Measurements from ENCODE around the gene AKNA.

DNA sequence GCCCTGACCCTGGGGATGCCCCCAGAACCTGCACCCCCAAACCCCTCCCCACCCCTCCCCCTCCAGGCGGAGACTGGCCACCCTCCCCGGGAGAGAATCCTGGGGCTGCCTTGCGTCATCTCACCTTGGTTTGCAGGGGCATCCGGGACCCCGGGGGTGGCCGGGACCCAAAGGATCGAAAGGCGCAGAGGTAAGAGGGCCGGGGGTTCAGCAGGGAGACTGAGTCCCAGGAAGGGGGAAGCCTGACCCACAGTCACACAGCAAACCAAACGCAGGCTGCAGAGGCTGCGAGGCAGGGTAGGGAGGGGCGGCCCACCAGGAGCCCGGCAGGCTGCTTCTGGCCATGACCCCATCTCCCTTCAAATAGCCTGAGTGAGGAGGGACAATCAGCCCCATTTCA is 98.7 kb downstream of the AKNA start:
- TF ChIP-seq, protein P1, sequence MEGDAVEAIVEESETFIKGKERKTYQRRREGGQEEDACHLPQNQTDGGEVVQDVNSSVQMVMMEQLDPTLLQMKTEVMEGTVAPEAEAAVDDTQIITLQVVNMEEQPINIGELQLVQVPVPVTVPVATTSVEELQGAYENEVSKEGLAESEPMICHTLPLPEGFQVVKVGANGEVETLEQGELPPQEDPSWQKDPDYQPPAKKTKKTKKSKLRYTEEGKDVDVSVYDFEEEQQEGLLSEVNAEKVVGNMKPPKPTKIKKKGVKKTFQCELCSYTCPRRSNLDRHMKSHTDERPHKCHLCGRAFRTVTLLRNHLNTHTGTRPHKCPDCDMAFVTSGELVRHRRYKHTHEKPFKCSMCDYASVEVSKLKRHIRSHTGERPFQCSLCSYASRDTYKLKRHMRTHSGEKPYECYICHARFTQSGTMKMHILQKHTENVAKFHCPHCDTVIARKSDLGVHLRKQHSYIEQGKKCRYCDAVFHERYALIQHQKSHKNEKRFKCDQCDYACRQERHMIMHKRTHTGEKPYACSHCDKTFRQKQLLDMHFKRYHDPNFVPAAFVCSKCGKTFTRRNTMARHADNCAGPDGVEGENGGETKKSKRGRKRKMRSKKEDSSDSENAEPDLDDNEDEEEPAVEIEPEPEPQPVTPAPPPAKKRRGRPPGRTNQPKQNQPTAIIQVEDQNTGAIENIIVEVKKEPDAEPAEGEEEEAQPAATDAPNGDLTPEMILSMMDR (IDR thresholded peaks at IDR 0.05) = no peak
- no peak for TF ChIP-seq POLR2A (IDR thresholded peaks at IDR 0.05)
